NCI-H2196 treated with DMSO at 0.1 percent for 48 hours (cell line): ENCODE results near the gene LHX3.

ENCODE experiments used
- DNase-seq: peaks from one replicate; lab custom pipeline; 2025; ENCODE audit not compliant: unreplicated experiment; lab: John Stamatoyannopoulos, UW

Gene LHX3

DNA sequence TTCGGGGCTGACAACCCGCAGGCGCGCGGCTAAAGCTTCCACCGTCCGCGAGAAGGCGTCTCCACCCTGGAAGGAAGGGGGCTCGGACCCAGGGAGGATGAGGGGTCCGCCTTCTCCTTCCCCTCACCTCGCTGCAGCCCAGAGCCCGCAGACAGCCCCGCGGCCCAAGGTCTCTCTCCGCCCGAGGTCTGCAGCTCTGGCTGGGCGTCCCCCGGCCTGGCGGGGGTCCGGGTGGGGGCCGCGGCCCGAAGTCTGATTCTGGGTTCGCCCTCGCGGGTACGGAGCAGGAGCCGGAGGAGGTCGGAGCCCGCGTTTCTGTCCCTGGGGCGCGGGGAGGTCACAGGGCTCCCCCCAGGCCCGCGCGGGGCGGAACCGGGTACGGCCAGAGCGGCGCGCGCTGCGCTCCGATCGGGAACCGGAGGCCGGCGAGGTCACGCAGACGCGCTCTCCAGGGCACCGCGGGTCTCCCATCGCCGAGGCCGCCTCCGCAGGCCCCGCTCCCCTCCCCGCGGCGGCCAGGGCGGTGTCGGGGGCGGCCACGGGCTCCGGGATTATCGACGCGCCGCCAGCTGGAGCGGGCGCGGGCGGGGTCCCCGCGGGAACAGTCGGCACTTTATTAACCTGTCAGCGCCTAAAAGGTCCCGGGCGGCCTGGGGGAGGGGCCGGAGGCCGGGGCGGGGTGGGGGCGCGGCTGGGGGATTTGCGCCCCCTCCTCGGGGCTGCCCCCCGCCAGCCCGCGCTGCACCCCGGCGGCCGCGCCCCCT, 11.6 kb downstream of the LHX3 start:
- DNase-seq, result no peak

DNA sequence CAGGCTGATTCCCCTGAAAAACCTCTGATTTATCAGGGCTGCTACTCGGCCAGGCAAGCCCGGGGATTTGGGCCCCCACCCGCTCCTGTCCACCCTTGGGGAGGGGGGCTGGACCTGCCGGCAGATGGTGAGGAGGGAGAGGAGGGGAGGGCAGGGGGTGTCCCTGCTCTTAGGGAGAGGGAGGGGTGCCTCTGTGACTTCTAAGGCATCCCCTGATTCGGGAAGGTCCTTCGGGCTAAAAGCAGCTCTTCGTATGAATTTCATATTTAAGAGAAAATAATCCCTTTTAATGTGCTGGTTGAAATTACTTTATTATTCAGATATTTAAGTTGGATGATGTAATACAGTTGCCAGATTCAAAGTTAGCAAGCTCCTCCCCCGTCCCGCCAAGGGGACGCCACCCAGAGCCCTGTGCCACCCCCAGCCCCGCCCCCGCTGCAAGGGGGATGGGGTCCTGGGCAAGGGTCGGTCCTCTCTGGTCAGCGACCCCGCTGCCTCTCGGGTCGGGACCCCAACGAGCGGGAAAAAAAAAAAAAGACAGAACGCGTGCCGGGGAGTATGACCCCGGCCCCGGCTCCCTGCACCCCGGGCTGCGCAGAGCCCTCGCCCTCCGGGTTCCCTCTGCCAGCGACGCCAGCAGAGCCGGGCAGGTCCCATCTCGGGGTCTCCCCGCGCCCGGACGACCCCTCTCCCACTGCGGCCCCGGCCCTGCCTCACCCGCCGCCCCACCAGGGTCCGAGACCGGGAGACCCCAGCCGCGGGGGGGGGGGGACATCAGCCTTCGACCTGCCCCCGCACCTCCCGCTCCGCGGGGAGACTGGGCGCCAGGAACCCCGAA, 12.4 kb downstream of the LHX3 start:
- DNase-seq, result no peak

DNA sequence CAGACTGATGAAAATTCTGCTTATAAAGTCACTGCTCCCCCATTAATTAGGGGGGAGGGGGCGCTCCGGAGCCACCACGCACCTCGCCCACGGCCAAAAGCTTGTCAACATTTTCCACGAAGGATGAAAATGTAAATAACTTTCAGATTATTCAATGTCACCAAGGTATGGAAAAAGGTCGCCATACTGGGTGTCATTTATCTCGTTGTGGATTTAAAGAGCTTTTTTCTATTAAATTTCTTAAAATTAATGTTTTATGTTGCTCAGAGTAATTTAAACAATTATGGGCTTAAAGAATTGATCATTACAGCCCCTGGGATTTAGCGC, 13.0 kb downstream of the LHX3 start:
- no peak for DNase-seq

GRCh38 chr9:136191099-136191959, 13.6 kb downstream of the LHX3 start:
- no peak for DNase-seq

- DNase-seq, result no peak
These were observed 14.3 kb downstream of the LHX3 start for GRCh38 chr9:136190656-136191055.

DNA sequence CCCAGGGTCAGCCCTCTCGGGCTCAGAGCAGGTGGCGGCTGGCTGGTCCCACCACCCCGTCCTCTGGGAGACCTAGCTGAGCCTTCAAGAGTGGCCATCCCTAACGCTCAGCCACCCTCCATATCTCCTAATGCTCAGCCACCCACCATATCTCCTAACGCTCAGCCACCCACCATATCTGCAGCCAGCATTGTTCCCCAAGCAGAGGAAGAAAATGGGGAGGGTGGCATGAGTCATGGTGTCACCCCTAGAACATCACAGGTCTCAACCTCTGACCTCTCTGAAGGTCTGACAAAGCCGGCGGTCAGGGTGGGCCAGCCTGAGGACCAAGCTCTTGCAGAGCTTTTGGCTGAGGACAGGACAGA, 14.7 kb downstream of the LHX3 start:
- no peak for DNase-seq

GRCh38 chr9:136189394-136190236, 15.3 kb downstream of the LHX3 start:
- DNase-seq, result no peak

DNA sequence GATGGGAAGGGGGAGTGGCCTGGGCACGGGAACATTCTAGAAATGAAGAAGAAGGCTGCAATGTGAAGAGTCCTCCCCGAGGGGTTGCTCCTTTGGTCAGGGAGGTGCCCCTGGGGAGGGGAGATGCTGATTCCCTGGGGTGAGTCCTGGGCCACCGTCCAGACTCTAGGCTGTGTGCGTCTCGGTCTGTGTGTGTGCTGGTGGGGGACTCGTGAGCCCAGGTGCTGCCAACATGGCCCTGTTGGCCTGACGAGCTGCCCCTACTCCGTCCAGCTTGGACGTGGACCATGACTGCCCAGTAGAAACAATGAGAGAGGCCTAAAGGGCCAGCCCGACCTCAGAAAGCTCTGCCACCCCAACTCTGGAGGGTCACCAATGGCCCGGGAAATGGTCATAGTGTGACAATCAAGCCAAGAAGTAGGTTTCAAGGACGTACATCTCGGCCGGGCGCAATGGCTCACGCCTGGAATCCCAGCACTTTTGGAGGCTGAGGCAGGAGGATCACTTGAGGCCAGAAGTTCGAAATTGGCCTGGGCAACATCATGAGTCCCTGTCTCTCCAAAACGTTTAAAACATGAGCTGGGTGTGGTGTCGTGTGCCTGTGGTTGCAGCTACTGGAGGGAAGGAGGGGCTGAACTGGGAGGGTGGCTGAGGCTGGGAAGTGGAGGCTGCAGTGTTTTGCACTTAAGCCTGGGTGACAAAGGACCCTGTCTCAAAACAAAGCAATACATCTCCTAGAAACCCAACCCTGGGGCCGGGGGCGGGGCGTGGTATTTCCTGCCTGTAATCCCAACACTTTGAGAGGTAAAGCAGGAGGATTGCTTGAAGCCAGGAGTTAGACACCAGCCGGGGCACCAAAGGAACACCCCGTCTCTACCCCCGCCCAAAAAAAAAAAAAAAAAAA, 17.0 kb downstream of the LHX3 start:
- DNase-seq, result no peak

- DNase-seq, result no peak
These were observed 17.7 kb downstream of the LHX3 start for GRCh38 chr9:136187197-136187596.

- no peak for DNase-seq
These were observed 18.5 kb downstream of the LHX3 start for GRCh38 chr9:136186386-136186785.

- DNase-seq, result no peak
These were observed 19.1 kb downstream of the LHX3 start for GRCh38 chr9:136185596-136186366.

GRCh38 chr9:136185066-136185465, 19.9 kb downstream of the LHX3 start:
- DNase-seq, result no peak

- DNase-seq, result no peak
These were observed 22.0 kb downstream of the LHX3 start for GRCh38 chr9:136182850-136183422.

- DNase-seq, result no peak
These were observed 22.5 kb downstream of the LHX3 start for GRCh38 chr9:136182420-136182787.

GRCh38 chr9:136181784-136182419, 23.0 kb downstream of the LHX3 start:
- no peak for DNase-seq

DNA sequence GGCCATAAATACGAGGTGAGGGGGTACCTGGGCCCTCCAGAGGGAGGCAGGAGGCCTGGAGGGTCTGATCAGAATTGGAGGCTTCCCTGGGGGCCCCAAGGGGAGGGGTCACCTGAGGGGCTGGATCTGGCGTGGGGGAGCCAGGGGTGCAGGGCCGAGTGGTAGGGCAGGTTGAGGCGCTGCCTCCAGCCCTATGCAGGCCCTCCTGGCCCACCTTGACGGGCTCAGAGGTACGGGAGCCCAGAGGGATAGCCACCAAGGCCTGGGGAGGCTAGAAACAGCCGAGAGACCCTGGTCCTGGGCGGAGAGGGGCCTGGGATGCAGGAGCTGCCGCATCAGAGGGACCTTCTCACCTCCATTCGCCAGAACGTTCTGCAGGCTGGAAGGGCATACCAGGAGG, 24.3 kb downstream of the LHX3 start:
- no peak for DNase-seq

GRCh38 chr9:136179761-136180160, 25.2 kb downstream of the LHX3 start:
- no peak for DNase-seq

DNA sequence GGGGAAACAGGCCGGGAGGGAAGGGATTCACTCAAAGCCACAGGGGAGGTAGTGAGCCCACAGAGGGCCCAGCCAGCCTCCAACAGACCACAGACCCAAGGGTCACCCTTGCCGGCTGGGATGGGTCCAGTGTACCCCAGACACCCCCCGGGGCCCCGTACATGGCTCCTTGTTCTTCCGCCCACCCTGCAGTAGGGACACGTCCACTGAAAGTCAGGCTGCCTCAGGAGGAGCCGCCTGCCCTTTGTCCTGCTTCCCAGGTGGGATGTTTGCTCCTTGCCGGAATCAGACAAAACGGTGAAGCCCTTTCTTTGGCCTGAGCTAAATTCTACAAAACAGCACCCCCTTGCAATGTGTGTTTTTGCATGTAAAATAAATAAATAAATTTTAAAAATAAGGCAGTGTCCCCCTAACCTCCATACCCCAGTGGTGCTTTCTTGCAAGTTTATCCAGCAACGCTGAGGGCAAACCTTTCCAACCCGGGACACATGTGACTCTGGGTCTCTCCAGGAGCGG, 25.8 kb downstream of the LHX3 start:
- no peak for DNase-seq
